Endothelial cell of umbilical vein (primary cell): ENCODE measurements around the gene LYZL6. TPM values are rescaled to one million over a fixed set of nuclear protein-coding genes. Genes with fewer than 3 reads are reported as not detected.

Experiments
- BruUV-seq: library from RNA; stranded (reverse); fragments of 400-500 nt; replicated peaks from 2 replicates; lab custom pipeline; 2021; lab: Mats Ljungman, UMichigan
- CTCF ChIA-PET: fragments of 300-600, 350-600 bp; sonication (Branson Sonifier 250); formaldehyde crosslinking; loops from one replicate; lab custom pipeline; 2021; ENCODE audit warnings: antibody characterized with exemption, inconsistent platforms; lab: Charles Lee
- POLR2A ChIA-PET: fragments of 300-600, 350-600 bp; sonication (Branson Sonifier 250); formaldehyde crosslinking; loops from one replicate; lab custom pipeline; 2021; ENCODE audit warnings: antibody characterized with exemption, inconsistent platforms; lab: Charles Lee
- DNase-seq: peaks from one replicate; pipeline ENCODE4 v3.0.0-alpha.2; 2011; ENCODE audit warnings: low read depth, low spot score
- FAIRE-seq: peaks from 2 replicates; lab custom pipeline; 2011; peaks lifted over from hg19 to GRCh38; lab: Jason Lieb, UNC
- H2AFZ ChIP-seq: 2 replicates; pipeline ENCODE4 v1.6.0; 2012; ENCODE audit warnings: low read depth, low read length, control low read depth, inconsistent platforms
- H3K27ac ChIP-seq: 2 replicates; pipeline ENCODE4 v1.5.1; 2011; ENCODE audit warnings: low read depth, mild to moderate bottlenecking, control low read depth, low read length, moderate library complexity; ENCODE audit not compliant: insufficient read depth
- H3K27me3 ChIP-seq, 2 experiments: 2 replicates each; pipeline versions ENCODE4 v1.6.0 to v1.6.1; 2011; ENCODE audit warnings: low read length in 2 of 2, mixed read lengths in 1 of 2; ENCODE audit not compliant: control insufficient read depth in 2 of 2, insufficient read depth in 2 of 2
- H3K36me3 ChIP-seq, 2 experiments: 2 replicates in 1 of 2; 3 replicates in 1 of 2; pipeline ENCODE4 v1.5.1; 2011; ENCODE audit warnings: low read length in 2 of 2, mild to moderate bottlenecking in 1 of 2, moderate library complexity in 1 of 2; ENCODE audit not compliant: control insufficient read depth in 2 of 2, insufficient read depth in 2 of 2; ENCODE audit errors: extremely low read depth in 1 of 2
- H3K4me1 ChIP-seq: 3 replicates; pipeline ENCODE4 v1.5.1; 2011; ENCODE audit warnings: mild to moderate bottlenecking, low read length; ENCODE audit not compliant: control insufficient read depth, insufficient read depth; ENCODE audit errors: extremely low read depth
- H3K4me2 ChIP-seq: 2 replicates; pipeline ENCODE4 v1.6.1; 2011; ENCODE audit warnings: low read length, control low read depth, mixed read lengths; ENCODE audit not compliant: insufficient read depth
- H3K4me3 ChIP-seq, 3 experiments: fragments of 200-600 bp in 1 of 3; sonication (generic), shearing (Covaris generic) in 1 of 3; replicated peaks in 1 of 3; 2 replicates each; pipeline ENCODE4 v1.5.1; 2011 to 2016; ENCODE audit warnings: control low read depth in 3 of 3, low read length in 3 of 3, mild to moderate bottlenecking in 2 of 3, inconsistent platforms in 1 of 3, low read depth in 1 of 3, moderate library complexity in 1 of 3; ENCODE audit not compliant: insufficient read depth in 1 of 3
- H3K79me2 ChIP-seq: 2 replicates; pipeline ENCODE4 v1.6.0; 2012; ENCODE audit warnings: low read length, inconsistent platforms; ENCODE audit not compliant: control insufficient read depth, insufficient read depth
- H3K9ac ChIP-seq: replicated peaks from 2 replicates; pipeline ENCODE3; 2011; ENCODE audit warnings: low read length, control low read depth; ENCODE audit not compliant: insufficient read depth; ENCODE audit errors: extremely low read depth
- H3K9me1 ChIP-seq: replicated peaks from 3 replicates; pipeline ENCODE4 v1.6.0; 2011; ENCODE audit warnings: mild to moderate bottlenecking, low read length; ENCODE audit not compliant: control insufficient read depth, insufficient read depth; ENCODE audit errors: extremely low read depth
- H3K9me3 ChIP-seq: replicated peaks from 2 replicates; pipeline ENCODE4 v1.5.1; 2012; ENCODE audit warnings: low read length, inconsistent platforms; ENCODE audit not compliant: control insufficient read depth, insufficient read depth
- H4K20me1 ChIP-seq: replicated peaks from 2 replicates; pipeline ENCODE3; 2011; ENCODE audit warnings: mild to moderate bottlenecking, low read length; ENCODE audit not compliant: control insufficient read depth, insufficient read depth; ENCODE audit errors: extremely low read depth
- dilution Hi-C: fragments of 300-500 bp; cut with MboI; formaldehyde crosslinking; loops from one replicate; pipeline ENCODE4 v1.15.0; 2019; ENCODE audit warnings: low sequenced_read_pairs; ENCODE audit not compliant: extremely low pct_ligation_motif_present
- intact Hi-C: fragments of 100-400 bp; cut with micrococcal nuclease; formaldehyde crosslinking; loops from one replicate; pipeline ENCODE4 v1.10.0; 2022
- polyA plus RNA-seq, 4 experiments: library from polyadenylated mRNA; depleted of rRNA in 3 of 4; stranded (reverse) in 3 of 4; unstranded in 1 of 4; fragments of >200 nt; gene quantifications; 2 replicates each; pipeline versions ENCODE4 v1.2.1 to v1.2.3, GENCODE V29; 2011 to 2012; ENCODE audit warnings: missing spikeins in 1 of 4
- total RNA-seq: library from RNA; stranded (reverse); gene quantifications from 2 replicates; pipeline ENCODE4 v1.2.3, GENCODE V29; 2021
- TF ChIP-seq, protein P1 (sequence below): IDR thresholded peaks from 2 replicates; pipeline ENCODE4 v1.6.1; 2011; ENCODE audit not compliant: insufficient read depth, insufficient read length
- TF ChIP-seq, protein P2 (sequence below), 2 donors: IDR thresholded peaks; 1 replicate in 1 of 2; 2 replicates in 1 of 2; pipeline ENCODE4 v1.5.1; 2011; ENCODE audit warnings: low read length in 2 of 2, mild to moderate bottlenecking in 2 of 2, moderate library complexity in 2 of 2, control low read depth in 1 of 2, inconsistent platforms in 1 of 2, low read depth in 1 of 2; ENCODE audit not compliant: insufficient read depth in 1 of 2; ENCODE audit errors: extremely low read depth in 1 of 2

The LYZL6 gene
- total and polyA plus RNA-seq, 2 donors (not counting 3 experiments of a cell fraction or from before 2014, with no cell fraction given) = not detected

DNA sequence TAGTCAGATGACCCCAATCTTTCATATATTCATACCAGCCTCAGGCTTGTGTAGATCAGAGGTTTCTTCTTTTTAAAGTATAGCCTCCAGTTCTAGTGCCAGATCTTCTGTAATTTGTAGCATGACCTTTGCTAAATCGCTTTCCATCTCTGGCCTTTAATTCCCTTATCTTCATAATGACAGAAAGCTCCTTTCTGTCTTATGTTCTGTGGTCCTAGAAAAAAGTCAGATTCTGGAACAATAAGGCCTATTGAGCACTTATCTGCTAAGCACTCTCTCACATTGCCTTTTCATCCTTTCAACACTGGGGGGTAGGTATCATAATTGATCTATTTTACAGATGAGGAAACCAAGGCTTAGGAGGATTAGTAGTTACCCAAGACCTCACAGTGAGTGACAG lies 28.6 kb upstream of the LYZL6 start:
- Histone ChIP-seq H3K4me2 (no peak overlapping the region), H3K4me3 (no peak overlapping the region), H3K4me1 (peaks cover 36% of the 10 kb centered on the region), H3K79me2 (no peaks in the 10 kb centered on the region), H3K36me3 (no peaks in the 10 kb centered on the region), H3K27me3 (no peaks in the 10 kb centered on the region), H2AFZ (no peak overlapping the region), H3K27ac (no peak overlapping the region), H3K9ac (no peak overlapping the region), H4K20me1 (no peaks in the 10 kb centered on the region), H3K9me1 (no peaks in the 10 kb centered on the region), H3K9me3 (no peaks in the 10 kb centered on the region)
- dilution Hi-C loops = no loop called here
- CTCF ChIA-PET = interaction anchor here (1.2 to 13.0 kb wide), 5 partner anchors 33 to 511 kb away, joined by 4 to 467 read pairs (median 125); no protein-coding TSS in a partner anchor
- intact Hi-C loops = no loop called here
- DNase-seq (no peak), FAIRE-seq (no peak)
- BruUV-seq = no TSS peak
- POLR2A ChIA-PET = no interaction called here
- TF ChIP-seq, protein P1, sequence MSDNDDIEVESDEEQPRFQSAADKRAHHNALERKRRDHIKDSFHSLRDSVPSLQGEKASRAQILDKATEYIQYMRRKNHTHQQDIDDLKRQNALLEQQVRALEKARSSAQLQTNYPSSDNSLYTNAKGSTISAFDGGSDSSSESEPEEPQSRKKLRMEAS = no peak

DNA sequence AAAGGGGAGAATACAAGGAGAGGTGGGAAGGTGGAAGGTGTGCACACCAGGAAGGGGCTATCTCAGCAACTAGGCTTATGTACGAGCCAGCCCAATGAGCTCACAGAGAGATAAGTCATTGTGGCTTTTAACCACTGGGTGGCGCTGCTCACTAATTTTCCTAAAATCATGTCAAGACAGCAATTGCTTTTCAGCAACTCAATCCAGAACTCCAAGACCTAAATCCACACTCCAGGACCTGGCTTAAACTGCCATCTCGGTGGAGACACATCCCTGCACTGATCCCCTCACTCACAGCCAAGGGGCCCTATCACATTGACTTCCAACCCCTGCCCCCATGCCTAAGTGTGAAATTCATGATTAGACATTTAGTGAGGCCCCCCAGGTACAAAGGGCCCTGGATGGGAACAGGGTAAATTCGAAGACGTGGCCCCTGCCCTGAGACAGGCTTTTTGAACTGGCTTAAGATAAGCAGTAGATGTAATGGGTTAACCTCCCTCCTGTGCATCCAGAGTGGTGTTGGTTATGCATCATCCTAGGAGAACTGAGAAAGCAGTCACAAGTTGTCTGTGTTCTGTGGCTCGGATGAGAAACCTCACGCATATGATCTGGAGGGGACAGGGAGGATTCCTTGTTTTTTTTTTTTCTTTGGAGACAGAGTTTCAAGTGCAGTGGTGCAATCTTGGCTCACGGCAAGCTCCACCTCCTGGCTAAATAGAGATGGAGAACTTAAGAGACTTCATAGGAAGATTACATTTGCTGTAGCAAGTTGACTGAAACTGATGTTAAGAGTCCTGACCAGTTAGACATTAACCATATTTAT lies 26.3 kb upstream of the LYZL6 start:
- H3K79me2 ChIP-seq = no peaks in the 10 kb centered on the region
- FAIRE-seq (no peak), DNase-seq (peak; percentile 85)
- peak overlapping the region; percentile 33 for H2AFZ ChIP-seq
- H4K20me1 ChIP-seq = no peaks in the 10 kb centered on the region
- H3K9ac ChIP-seq = no peak overlapping the region
- H3K4me1 ChIP-seq = peaks cover 32% of the 10 kb centered on the region
- no peaks in the 10 kb centered on the region for H3K36me3 ChIP-seq
- POLR2A ChIA-PET = interaction anchor here (0.6 kb wide), 1 partner anchor 103 kb away, joined by 3 read pairs; no protein-coding TSS in a partner anchor
- no peak overlapping the region for H3K4me2 ChIP-seq
- H3K4me3 ChIP-seq = no peak overlapping the region
- intact Hi-C loops (loop anchor here (1.0 kb wide), 4 partner anchors 40 to 180 kb away; no protein-coding TSS in a partner anchor), dilution Hi-C loops (no loop called here)
- BruUV-seq = no TSS peak
- H3K27me3 ChIP-seq = no peaks in the 10 kb centered on the region
- H3K27ac ChIP-seq = no peak overlapping the region
- H3K9me3 ChIP-seq = no peaks in the 10 kb centered on the region
- CTCF ChIA-PET = interaction anchor here (0.6 to 13.0 kb wide), 48 partner anchors 9 to 1227 kb away, joined by 3 to 467 read pairs (median 5); partner anchors contain the start of genes CCL14, CCL15, CCL16 and CCL23
- H3K9me1 ChIP-seq = no peaks in the 10 kb centered on the region
- TF ChIP-seq, protein P1 = no peak
- TF ChIP-seq, protein P2, sequence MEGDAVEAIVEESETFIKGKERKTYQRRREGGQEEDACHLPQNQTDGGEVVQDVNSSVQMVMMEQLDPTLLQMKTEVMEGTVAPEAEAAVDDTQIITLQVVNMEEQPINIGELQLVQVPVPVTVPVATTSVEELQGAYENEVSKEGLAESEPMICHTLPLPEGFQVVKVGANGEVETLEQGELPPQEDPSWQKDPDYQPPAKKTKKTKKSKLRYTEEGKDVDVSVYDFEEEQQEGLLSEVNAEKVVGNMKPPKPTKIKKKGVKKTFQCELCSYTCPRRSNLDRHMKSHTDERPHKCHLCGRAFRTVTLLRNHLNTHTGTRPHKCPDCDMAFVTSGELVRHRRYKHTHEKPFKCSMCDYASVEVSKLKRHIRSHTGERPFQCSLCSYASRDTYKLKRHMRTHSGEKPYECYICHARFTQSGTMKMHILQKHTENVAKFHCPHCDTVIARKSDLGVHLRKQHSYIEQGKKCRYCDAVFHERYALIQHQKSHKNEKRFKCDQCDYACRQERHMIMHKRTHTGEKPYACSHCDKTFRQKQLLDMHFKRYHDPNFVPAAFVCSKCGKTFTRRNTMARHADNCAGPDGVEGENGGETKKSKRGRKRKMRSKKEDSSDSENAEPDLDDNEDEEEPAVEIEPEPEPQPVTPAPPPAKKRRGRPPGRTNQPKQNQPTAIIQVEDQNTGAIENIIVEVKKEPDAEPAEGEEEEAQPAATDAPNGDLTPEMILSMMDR (IDR thresholded peaks at IDR 0.05; ENCODE audit: extremely low read depth in 1 of 2, insufficient read depth in 1 of 2, low read depth in 1 of 2, low read length in 2 of 2) = peak; percentile 69 to 76
